Globus pallidus (tissue), 1 donor: ENCODE data around the gene GAS5.

Experiments
- DNase-seq: peaks from one replicate; pipeline ENCODE4 v3.0.0-alpha.2; 2015; ENCODE audit warnings: low spot score

The GAS5 gene

DNA sequence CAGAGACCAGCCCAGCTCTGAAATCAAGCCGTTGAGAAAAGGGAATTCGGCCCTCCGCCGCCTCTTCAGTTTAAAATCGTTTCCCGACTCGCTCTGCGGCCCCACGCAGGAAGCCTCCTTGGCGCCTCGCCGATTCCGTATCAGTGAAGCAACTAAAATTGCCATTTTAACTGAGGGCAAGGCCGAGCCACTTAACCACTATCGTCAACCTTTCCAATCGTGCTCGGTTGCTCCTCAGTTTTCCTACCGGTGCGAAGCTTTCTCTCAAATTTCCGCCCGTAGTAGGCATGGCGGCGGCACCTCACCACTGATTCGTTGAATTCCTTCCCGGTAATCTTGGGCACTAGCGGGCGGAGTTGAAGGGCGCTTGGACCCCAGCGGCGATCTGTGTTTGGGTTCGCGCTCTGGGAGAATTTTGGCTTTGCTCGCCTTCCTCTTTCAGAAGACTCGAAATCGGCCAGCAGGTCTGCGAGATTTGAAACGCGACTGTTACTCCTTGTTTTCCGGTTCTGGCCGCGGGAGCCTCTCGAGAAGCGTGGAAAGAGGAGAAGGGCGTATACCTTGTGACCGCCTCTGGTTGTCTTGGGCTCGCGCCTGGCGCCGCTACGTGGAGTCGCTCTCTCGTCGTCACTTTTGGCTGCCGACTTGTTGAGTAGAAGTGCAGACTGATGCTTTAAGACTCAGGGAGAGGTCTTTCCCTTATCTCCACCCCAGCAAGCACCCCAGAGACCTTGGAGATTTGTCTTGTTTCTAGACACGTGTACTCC, 43.3 kb downstream of the GAS5 start, which contains the start of the genes CENPL and DARS2:
TSS of gene CENPL (minus strand) at position 569 of the 767 bp plus-strand sequence. CDS start 13,584 bp downstream, outside the sequence.
TSS of gene DARS2 (plus strand) at position 359 of the 767 bp plus-strand sequence. CDS start 557 bp downstream, outside the sequence.
- peak; percentile 97 for DNase-seq

DNA sequence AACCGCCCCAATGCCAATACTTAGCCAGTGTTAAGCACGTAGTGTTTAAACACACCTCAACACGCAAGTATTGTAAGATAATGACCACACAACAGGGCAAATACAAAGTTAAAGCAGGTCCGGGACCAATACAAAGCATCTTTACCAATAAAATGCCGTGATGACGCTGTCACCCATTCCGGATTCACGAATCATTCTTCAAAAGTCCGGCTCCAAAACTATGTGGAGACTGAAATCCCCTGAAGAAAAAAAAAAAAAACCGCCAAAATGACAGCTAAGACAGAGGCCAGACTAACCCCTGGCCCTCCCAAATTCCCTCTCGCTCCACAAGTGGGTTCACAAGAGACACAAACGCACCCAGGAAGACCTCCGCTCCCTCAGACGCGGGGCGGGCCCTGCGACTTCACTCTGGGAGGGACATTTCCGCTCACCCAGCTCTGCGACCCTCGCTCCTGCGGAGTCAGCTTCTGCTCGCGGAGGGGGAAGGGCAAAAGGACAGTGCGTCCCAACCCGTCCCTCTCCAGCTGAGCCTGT, 43.9 kb downstream of the GAS5 start:
- DNase-seq = peak; percentile 0

DNA sequence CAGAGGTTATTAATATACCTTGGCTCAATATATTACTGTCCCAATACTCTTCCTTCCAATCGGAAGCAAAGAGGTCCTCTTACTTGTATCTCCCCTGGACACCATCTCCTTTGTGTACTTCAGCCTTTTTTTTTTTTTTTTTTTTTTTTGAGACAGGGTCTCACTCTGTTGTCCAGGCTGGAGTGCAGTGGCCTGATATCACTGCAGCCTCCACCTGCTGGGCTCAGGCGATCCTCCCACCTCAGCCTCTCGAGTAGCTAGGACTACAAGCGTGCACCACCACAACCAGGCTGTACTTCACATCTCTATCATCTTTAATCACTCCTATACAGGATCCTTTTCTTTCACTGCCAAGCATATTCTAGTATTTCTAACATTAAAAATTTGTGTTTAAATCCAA, 46.1 kb downstream of the GAS5 start:
- no peak for DNase-seq

DNA sequence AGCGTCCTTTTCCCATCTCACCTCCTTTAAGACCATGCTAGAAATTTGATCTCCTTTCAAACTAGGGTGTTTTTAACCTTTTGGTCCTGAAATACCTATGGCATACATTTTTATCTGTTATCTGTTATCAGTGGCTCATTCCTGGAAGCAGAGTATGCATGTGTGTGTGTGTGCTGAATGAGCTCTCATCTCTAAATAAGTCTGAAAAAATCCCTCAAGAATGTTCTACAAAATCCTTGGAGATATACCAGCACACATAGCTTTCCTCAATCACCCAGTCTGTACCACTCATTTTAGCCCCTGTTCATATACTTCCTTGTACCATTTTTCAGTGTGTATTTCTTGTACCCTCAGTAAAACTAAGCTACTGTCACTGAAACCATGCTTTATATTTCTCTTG, 49.3 kb downstream of the GAS5 start:
- no peak for DNase-seq
